K562 (cell line): Measurements from ENCODE around the gene IL17REL.

ENCODE experiments used
- CBFA2T3 ChIP-seq: fragments of 450-650 bp; IDR thresholded peaks from 2 replicates; pipeline ENCODE4 v1.6.1; 2017
- HDAC2 ChIP-seq: fragments of 450-650 bp; IDR thresholded peaks from 2 replicates; pipeline ENCODE4 v1.6.1; 2016; ENCODE audit warnings: mild to moderate bottlenecking
- RHOXF2B ChIP-seq: fragments of 250-450 bp; sonication (Bioruptor Pico); conservative IDR thresholded peaks from 2 replicates; pipeline ENCODE4 v1.5.1; 2021
- SMC3 ChIP-seq: conservative IDR thresholded peaks from 2 replicates; pipeline ENCODE4 v1.6.1; 2011; ENCODE audit warnings: low read depth, low read length, improper control_type of control experiment; ENCODE audit not compliant: insufficient read depth
- TBP ChIP-seq: optimal IDR thresholded peaks from 2 replicates; pipeline ENCODE3; 2011; ENCODE audit warnings: low read depth, low read length, improper control_type of control experiment

GRCh38 chr22:50008151-50009040, 4.2 kb downstream of the IL17REL start:
- TF ChIP-seq RHOXF2B (CRISPR knock-in tag) (no peak), HDAC2 (no peak), TBP (no peak), SMC3 (no peak), CBFA2T3 (no peak)
